Osteoblast (primary cell): ENCODE measurements around the gene TMEM9B. TPM values are rescaled to one million over a fixed set of nuclear protein-coding genes. Genes with fewer than 3 reads are reported as not detected.

Experiments used
- DNase-seq: peaks from one replicate; pipeline ENCODE4 v3.0.0; 2011; ENCODE audit warnings: low spot score, mixed read lengths; ENCODE audit not compliant: insufficient read length; ENCODE audit errors: missing footprints
- H2AFZ ChIP-seq: 2 replicates; pipeline ENCODE4 v1.6.0; 2011; ENCODE audit warnings: mild to moderate bottlenecking, low read length
- H3K27ac ChIP-seq: 2 replicates; pipeline ENCODE4 v1.5.1; 2011; ENCODE audit warnings: mild to moderate bottlenecking, low read depth, low read length, moderate library complexity
- H3K27me3 ChIP-seq: 2 replicates; pipeline ENCODE4 v1.6.0; 2012; ENCODE audit warnings: mild to moderate bottlenecking, control low read depth, inconsistent platforms, low read length, moderate library complexity; ENCODE audit not compliant: insufficient read depth
- H3K36me3 ChIP-seq: 2 replicates; pipeline ENCODE4 v1.5.1; 2011; ENCODE audit warnings: mild to moderate bottlenecking, low read length, control low read depth, moderate library complexity; ENCODE audit not compliant: insufficient read depth
- H3K4me1 ChIP-seq: 2 replicates; pipeline ENCODE4 v1.5.1; 2011; ENCODE audit warnings: mild to moderate bottlenecking, low read length, control low read depth, moderate library complexity; ENCODE audit not compliant: insufficient read depth
- H3K4me2 ChIP-seq: 2 replicates; pipeline ENCODE4 v1.6.0; 2011; ENCODE audit warnings: mild to moderate bottlenecking, low read length; ENCODE audit not compliant: insufficient read depth
- H3K4me3 ChIP-seq: fragments of 200-600 bp; sonication (generic); 3 replicates; pipeline ENCODE4 v1.5.1; 2012; ENCODE audit warnings: mild to moderate bottlenecking, low read length, inconsistent platforms; ENCODE audit not compliant: insufficient read depth
- H3K79me2 ChIP-seq: 2 replicates; pipeline ENCODE4 v1.6.0; 2012; ENCODE audit warnings: mild to moderate bottlenecking, low read length, control low read depth, inconsistent platforms; ENCODE audit not compliant: insufficient read depth
- H3K9me3 ChIP-seq: 2 replicates; pipeline ENCODE4 v1.5.1; 2011; ENCODE audit warnings: low read depth, low read length, control low read depth
- H4K20me1 ChIP-seq: 2 replicates; pipeline ENCODE4 v1.6.0; 2012; ENCODE audit warnings: mild to moderate bottlenecking, low read length, control low read depth; ENCODE audit not compliant: insufficient read depth
- CTCF ChIP-seq: IDR thresholded peaks from 2 replicates; pipeline ENCODE4 v1.5.1; 2011; ENCODE audit warnings: mild to moderate bottlenecking, low read depth, low read length, moderate library complexity; ENCODE audit errors: extremely low read depth
- small RNA-seq: library from RNA; depleted of rRNA; stranded (forward); fragments of <200 nt; gene quantifications from one replicate; pipeline ENCODE3, GENCODE V24; 2012
- total RNA-seq: library from RNA; depleted of rRNA; stranded (reverse); fragments of >200 nt; gene quantifications from 2 replicates; pipeline ENCODE4 v1.2.3, GENCODE V29; 2012

TMEM9B gene
- total RNA-seq, 1 donor: 32.6 TPM

- H3K4me1 ChIP-seq: peaks cover 22% of the 10 kb centered on the region
- TF ChIP-seq CTCF: no peak
- H3K79me2 ChIP-seq: peaks cover 8% of the 10 kb centered on the region
- no peaks in the 10 kb centered on the region for H4K20me1 ChIP-seq
- no peak overlapping the region for H3K4me3 ChIP-seq
- DNase-seq: no peak
- H3K27ac ChIP-seq: peak overlapping the region; percentile 5
- H3K27me3 ChIP-seq: no peaks in the 10 kb centered on the region
- H2AFZ ChIP-seq: no peak overlapping the region
- H3K36me3 ChIP-seq: no peaks in the 10 kb centered on the region
- no peaks in the 10 kb centered on the region for H3K9me3 ChIP-seq
- H3K4me2 ChIP-seq: no peak overlapping the region
Measured at GRCh38 chr11:8907116-8907515, 57.1 kb downstream of the TMEM9B start.

DNA sequence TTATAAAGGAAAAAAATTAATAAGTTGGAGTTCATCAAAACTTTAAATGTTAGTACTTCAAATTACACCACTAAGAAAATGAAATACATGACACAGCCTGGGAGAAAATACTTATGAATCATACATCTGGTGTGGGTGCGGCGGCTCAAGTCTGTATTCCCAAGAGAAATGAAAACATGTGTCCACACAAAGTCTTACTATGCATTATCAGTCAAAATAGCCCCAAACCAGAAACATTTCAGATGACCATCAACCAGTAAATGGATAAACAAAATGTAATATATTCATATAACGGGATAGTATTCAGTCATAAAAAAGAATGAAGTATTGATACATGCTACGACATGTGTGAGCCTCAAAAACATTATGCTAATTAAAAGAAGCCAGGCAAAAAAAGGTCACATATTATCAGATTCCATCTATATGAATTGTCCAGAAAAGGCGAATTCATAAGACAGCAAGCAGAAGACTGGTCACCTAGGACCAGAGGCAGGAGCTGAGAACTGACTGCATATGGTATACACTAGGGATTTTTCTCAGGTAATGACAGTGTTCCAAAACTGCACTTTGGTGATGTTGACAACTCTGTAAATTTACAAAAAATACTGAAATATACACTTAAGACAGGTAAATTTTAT is 58.6 kb downstream of the TMEM9B start:
- Histone ChIP-seq H3K36me3 (no peaks in the 10 kb centered on the region), H3K27ac (peak overlapping the region; percentile 68), H3K4me1 (peaks cover 22% of the 10 kb centered on the region), H2AFZ (no peak overlapping the region), H3K27me3 (no peaks in the 10 kb centered on the region), H3K9me3 (no peaks in the 10 kb centered on the region), H3K4me2 (peak overlapping the region; percentile 34), H4K20me1 (no peaks in the 10 kb centered on the region), H3K4me3 (no peak overlapping the region), H3K79me2 (no peaks in the 10 kb centered on the region)
- no peak for TF ChIP-seq CTCF
- DNase-seq: peak; percentile 81

- DNase-seq: no peak
Measured at GRCh38 chr11:8899119-8899753, 65.0 kb downstream of the TMEM9B start.

More at GRCh38 chr11:8899119-8899753, 65.0 kb downstream of the TMEM9B start:
- H3K27me3 ChIP-seq: no peaks in the 10 kb centered on the region
- H3K27ac ChIP-seq: no peak overlapping the region
- H3K79me2 ChIP-seq: no peaks in the 10 kb centered on the region
- no peaks in the 10 kb centered on the region for H3K9me3 ChIP-seq
- no peak overlapping the region for H3K4me2 ChIP-seq
- H3K4me1 ChIP-seq: no peaks in the 10 kb centered on the region
- no peak for TF ChIP-seq CTCF
- H4K20me1 ChIP-seq: no peaks in the 10 kb centered on the region
- no peak overlapping the region for H2AFZ ChIP-seq
- no peaks in the 10 kb centered on the region for H3K36me3 ChIP-seq
- H3K4me3 ChIP-seq: no peak overlapping the region

Small RNAs within 50 kb of the gene (small RNA-seq; reads per million reads assigned to genes)
- not detected for gene RF00019

Other genes starting within 250 kb of the TMEM9B start
- 39.1 and 43.6 TPM in 2 replicates for gene AKIP1, start 53.3 kb downstream of the TMEM9B start, total RNA-seq
- gene C11orf16, start 31.5 kb downstream of the TMEM9B start, total RNA-seq: 0.29 TPM in 1 of 2 replicates, not detected in the other
- gene ASCL3, start 21.4 kb downstream of the TMEM9B start, total RNA-seq: not detected in 2 replicates
- gene NRIP3, start 39.6 kb upstream of the TMEM9B start, total RNA-seq: 6.2 and 6.8 TPM in 2 replicates
- gene SCUBE2, start 127.2 kb upstream of the TMEM9B start, total RNA-seq: 1.8 and 2.7 TPM in 2 replicates